NCI-H82 (cell line): Measurements from ENCODE around the gene TIGAR.

Experiments
- DNase-seq: peaks from one replicate; lab custom pipeline; 2025; lab: John Stamatoyannopoulos, UW

The TIGAR gene

DNA sequence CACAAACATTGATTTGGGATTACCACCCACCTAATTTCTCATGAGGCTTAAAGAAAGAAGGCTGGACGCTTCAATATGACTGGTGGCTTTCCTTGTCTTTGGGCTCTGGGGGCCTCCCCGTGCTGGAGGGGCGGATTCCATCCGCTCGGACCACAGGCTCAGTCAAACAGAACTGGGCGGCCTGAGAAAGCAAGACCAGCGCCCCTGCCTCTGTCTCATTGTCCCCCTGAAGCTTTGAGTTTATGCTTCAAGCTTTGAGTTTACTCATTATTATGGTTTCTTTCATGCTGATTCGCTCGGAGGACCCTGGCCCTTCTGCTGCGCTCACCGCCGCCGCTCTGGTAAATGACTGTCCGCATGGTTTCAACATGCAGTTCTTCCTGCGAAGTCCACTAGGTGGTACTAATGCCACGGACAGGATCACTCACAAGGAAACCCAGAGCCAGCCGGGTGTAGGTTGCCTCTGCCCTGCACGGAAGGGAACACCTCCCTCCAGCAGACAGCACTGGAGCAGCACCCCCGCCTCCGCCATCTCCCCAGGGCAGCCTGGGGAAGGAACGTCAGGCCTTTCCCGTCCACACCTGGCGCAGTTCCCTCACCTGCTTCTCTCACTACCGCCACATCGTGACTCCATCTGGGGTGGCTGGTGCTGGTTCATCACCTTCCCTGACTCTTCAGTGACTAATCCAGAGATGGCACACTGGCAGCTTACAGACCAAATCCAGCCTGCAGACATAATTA lies 13.2 kb upstream of the TIGAR start:
- peak; percentile 98 for DNase-seq

DNA sequence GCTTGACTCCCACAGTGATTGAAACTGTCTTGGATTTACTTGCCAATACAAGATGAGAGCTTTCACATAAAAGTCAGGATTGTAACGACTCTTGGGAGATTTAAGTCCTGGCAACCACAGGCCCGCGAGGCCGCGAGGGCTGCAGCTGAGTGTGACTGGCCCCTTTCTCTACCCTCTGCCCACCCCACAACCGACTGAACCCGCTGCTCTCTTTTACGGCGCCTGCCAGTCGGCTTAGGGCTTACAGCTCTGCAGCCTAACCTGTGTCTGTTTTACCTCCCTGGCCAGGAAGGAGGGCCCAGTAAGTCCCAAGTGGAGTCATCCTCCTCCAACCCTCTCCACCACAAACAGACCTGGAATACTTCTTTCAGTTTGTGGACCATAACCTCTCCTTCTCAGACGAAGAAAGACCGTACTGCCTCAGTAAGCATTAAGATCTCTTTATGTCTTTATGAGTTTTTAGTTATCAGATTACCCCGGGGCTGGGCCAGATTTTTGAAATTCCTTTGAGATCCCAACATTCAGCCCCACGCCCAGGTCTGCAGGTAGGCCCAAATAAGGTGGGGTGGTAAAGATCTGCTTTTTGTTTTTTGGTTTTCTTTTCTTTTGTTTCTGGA lies 12.6 kb upstream of the TIGAR start:
- DNase-seq = no peak

DNA sequence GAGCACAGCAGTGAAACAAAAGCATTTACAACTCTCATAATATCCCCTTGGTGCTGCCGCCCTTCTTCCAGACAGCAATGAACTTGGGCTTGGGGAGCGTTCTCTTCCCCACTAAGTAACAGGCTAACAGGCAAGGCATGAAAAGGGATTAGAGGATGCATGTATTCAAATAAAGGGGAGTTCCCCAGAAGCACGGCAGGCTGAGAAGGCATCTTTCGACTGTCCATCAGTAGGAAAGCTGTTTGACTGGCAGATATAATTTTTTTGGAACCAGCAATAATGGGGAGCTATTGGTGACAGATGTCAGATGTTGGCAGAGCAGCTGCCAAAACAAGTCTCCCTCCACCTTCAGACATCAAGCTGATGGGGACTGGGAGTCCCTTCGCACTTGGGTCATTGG lies 9.2 kb upstream of the TIGAR start:
- DNase-seq = peak; percentile 80

DNA sequence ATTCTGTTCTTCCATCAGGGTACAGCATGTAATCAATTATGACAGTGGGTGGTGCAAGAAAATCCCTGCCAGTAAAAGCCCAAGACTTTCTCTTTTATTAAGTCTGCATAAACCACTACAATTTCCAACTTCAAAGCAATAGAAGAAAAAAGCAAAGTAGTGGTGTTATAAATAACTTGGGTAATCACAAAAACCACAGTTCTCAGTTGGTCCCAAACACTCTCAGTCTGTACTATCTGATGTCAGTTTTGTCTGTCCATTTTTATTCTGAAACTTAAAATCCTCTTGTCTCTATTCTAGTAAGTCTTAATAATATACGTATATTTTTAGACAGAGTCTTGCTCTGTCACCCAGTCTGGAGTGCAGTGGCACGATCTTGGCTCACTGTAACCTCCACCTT lies 8.8 kb upstream of the TIGAR start:
- no peak for DNase-seq

DNA sequence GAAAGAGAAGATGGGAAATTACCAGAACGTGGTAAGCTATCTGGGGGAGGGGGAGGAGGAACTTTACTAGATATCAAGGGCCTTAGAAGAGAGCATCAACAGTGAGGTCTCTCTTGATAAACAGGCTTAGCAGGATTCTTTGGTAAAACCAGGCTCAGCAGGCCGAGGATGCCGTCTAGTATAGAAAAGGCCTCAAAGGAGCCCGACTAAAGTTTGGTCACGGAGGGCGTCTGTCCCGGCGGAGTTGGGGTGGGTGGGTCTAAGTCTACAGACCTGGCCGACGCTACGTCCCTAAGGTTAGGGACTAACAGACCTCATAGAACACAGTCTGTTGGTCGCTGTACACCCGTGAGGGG lies 538 bp upstream of the TIGAR start:
- no peak for DNase-seq

DNA sequence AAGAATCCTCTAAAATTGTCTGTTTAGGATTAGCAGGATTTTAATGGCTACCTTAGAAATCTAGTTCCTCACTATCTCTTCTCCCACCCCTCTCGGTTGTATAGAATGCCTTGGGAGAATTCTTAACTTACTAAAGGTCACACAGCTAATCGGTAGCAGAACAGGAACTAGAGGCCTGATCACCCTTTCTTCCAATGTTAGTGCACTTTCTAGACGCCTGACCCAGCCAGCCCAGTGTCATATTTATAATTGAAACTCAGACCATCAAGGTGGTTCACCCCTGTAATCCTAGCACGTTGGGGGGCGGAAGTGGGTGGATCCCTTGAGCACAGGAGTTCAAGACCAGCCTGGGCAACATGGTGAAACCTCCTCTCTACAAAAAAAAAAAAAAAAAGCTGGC lies 1.7 kb downstream of the TIGAR start:
- no peak for DNase-seq

DNA sequence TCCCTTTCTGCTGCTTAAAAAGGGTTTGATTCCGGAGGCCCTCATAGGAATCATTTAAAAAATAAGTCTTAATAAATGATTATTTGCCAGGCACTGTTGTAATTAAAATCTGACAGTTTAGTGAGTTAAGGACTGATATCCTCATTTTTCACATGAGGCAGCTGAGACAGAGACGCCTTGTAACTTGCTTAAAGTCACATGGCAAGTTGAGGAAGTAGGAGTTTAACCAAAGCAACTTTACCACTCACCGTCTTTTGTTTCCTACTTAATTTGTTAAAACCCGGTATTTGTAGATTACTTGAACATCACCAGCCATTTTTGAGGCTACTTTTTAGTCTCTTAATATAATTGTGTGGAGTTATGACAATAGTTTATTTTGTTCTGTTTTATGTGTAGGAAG lies 2.4 kb downstream of the TIGAR start:
- DNase-seq = no peak

DNA sequence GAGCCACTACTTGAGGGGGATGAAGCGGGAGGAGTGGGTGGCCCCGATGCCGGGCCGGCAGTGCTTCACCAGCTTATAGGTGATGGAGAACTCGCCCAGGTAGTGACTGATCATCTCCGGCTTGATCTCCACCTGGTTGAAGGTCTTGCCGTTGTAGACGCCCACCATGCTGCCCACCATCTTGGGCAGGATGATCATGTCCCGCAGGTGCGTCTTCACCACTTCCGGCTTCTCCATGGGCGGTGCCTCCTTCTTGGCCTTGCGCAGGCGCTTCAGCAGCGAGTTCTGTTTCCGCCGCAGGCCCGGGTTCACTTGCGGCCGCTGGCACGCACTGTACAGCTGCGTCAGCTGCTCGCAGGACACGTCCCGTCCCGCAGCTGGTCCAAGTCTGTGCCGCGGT lies 3.4 kb downstream of the TIGAR start:
- DNase-seq = no peak

DNA sequence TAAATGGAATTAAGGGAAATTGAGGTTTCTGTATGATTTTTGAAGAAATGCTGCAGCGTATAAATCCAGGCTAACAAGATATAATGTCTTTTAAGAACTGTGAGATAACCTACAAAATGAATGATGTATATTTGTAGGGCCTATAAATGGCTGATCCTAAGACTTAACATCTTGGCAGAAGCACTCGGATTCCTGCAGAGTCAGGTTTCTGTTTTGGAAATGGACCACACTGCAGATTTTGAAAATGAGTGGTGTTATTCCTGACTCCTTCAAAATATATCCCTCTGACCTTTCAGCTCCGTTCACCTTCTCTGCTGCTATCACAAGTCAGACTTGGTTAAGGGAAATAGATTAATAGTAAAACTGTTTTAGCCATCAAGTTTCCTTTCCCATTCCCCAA lies 5.0 kb downstream of the TIGAR start:
- no peak for DNase-seq

DNA sequence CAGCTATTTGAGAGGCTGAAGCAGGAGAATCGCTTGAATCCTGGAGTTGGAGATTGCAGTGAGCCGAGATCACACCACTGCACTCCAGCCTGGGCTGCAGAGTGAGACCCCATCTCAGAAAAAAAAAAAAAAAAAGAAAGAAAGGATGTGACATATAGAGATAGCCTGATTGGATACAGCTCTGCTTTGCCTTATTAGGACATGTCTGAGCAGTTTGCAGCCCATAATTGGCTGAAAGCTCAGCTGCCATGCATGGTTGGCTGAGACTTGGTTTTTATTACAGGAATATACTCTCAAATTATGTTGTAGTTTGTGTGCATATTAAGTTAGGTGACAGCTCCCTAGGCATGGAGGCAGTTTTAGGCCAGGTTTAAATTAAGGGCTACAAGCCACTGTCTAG lies 6.3 kb downstream of the TIGAR start:
- no peak for DNase-seq

DNA sequence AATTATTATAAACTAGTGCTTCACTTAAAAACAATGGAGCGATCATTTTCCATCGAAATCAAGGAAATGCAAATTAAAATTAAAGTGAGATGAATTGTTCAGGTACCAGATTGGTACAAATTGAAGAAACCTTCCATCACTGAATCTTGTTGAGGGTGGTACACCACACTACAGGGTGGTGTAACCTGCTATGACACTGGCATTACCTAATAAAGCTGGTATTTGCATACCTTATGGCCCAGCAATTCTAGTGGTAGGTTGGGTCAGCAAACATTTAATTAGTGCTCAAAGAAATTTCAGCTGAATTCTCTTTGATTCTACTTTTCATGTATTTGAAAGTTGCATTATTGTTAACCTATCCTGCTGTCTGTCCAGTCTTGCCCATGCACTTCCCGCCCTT lies 9.2 kb downstream of the TIGAR start:
- no peak for DNase-seq

DNA sequence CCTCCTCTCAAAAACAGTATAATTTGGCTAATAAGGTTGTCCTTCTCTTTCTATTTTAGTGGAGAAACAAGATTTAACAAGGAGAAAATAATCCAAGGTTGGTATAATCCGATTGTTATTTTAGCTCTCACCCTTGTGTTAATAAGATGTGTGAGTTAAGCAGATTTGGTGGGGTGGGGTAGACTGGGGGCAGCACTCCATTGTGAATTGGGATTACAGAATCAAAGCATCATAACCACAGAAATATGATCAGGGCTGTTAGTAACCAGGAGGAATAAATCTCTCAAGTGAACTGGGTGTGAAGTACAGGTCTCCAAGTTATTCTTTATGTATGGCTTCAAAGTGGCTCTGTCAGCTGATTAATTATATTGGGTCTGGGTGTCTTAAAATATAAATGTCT lies 10.2 kb downstream of the TIGAR start:
- peak; percentile 93 for DNase-seq

DNA sequence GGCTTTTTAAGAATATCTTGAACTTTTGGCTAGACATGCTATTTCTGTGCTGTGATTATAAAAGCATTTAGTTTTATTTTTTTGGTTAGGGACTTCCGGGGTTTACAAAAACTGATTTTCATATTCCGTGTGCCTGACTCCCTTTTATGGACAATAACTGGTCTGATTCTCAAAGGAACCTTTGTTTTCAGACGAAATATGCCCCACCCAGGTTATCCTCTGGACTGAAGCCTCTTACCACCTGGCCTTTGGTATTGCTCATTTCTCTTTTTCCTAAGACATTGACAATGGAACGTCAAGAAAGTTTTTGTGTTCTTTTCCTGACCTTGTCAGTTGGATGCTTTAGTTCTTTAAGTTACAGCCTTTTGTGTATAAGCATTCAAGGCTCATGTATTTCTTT lies 10.8 kb downstream of the TIGAR start:
- DNase-seq = no peak

DNA sequence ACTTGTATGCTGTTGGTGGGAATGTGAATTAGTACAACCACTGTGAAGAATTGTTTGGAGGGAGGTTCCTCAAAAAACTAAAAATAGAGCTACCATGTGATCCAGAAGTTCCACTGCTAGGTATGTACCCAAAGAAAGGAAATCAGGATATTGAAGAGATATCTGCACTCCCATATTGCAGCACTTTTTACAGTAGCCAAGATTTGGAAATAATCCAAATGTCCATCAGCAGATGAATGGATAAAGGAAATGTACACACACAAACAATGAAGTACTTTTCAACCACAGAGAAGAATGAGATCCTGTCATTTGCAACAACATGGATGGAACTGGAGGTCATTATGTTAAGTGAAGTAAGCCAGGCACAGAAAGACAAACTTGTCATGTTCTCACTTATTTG lies 25.9 kb downstream of the TIGAR start:
- no peak for DNase-seq

DNA sequence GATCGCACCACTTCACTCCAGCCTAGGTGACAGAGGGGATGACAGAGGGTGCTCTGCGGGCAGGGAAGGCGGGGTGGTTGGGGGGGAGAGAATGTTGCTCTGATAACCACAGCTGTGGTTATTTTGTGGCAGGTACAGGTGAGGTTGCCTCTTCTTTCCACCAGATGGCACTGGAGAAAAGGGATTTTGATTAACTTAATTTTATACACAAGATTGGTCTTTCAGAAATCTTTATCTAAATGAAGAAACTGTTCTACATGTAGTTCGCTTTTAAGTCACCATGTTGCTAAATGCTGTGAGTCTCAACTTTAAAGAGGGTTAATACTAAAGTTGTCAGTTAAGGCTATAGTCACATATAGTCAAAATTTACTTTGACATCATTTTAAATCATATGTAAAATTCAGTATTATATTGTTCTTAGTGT lies 32.8 kb downstream of the TIGAR start:
- peak; percentile 46 for DNase-seq

DNA sequence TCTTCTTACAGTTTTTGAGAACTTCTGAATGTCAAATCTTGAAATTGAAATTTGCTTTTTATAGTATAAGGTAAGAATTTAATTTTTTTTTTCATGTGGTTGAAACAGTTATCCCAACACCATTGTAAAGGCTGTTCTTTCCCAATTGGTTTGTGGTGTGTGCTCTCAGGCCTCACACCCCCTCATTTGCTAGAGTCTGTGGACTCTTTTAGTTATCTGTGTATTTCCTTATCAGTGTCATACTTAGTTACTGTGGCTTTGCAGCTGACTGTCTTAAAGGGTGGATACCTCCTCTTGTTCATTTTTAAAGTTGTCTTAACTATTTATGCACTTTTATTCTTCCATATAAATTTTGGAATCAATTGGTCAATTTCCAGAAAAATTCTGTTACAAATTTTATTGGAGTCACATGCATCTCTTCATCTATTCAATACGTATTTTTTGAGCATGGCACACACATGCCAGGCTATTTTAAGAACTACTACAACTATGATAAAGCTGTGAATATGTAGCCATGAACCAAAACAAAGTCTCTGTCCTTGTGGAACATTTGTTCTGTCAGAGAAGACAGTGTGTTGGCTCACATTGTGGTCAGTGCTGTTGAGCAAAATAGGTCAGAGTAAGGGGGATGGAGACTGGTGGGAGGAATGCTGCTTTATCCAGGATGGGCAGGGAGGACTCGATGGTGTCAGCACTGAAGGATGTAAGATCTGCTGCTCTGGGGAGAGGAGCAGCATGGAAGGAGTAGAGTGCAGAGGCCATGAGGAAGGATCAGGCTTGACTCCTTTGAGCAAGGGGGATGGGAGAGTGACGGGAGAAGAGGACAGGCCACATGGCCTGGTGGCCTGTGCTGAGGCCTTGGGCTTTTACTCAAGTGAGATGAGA lies 34.4 kb downstream of the TIGAR start:
- no peak for DNase-seq

DNA sequence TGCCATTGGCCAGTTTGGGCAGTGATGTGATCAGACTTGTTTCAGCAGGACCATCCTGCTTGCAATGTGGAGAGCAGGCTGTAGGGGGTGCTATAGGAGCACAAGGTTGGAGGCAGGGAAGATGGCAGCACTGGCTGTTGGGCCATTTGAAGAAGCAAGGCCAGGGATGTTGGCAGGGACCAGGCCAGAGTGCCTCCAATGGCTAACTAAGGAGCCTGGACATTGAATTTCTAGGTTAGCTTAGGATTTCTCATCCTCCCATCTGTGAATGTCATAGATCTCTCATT lies 35.0 kb downstream of the TIGAR start:
- DNase-seq = peak; percentile 66

DNA sequence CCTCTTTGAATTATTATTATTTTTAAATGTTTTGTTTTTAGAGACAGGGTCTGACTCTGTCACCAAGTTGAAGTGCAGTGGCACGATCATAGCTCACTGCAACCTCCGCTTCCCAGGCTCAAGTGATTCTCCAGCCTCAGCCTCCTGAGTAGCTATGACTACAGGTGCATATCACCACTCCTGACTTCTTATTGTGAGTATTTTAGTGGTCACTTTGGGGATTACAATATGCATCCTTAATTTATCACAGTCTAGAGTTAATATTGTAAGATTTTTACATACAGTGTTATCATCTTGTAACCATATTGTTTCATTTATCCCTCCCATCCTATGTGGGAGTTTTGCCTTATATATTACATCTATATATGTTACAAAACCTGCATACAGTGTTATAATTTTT lies 45.1 kb downstream of the TIGAR start:
- no peak for DNase-seq

DNA sequence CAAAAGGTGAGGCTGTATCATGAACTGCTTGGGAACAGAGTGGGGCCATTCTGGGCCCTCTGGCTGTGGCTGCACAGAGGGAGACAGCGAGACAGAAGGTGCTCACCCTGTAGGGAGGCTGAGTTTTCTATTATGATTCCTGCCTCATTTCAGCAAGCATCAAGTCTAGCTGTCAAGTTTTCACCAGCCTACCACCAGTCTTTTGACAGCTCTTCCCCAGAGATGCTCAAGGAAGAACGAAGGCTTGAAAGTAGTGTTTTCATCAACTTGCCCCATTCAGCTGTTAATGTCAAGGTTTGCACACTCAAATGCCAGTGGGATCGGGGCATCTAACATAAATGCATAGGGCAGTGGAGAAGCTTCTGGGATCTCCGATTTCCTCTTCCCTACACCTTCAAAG lies 48.5 kb downstream of the TIGAR start:
- DNase-seq = no peak

DNA sequence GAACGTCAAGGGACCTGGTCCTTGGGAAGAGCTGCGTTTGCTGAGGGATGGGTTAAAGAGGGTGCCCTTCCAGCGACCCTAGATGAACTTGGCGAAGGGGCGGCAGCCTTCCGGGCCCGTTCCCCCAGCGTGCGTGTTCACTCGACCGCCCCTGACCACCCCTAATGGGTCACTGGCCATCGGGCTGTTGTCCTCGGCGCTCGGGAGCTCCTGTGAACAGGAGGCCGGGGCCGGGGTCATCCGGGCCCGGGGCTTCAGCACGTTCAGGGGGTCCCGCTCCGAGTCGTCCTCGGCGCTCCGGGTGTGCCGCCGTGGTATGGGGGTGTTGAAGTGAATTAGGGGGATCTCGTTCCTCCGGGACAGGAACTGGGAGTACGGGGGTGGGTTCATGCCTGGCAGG lies 49.3 kb downstream of the TIGAR start:
- no peak for DNase-seq

DNA sequence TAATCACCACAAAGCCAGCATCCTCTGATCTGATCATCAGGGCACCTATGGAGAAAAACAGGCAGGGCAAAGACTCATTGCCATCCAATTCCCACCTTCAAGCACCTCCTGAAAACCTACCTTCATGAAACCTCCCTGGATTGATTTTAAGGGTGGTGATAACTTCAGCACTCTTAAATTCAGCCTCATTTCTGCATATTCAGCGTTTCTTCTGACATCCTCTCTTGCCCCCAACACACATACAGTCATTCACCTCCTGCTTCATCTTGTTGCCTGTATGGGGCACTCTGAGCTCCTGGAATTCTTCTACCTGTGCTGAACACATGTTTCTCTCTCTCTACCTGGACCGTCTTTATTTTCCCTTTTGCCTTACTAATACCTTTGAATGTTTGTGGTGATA lies 51.6 kb downstream of the TIGAR start:
- DNase-seq = no peak

DNA sequence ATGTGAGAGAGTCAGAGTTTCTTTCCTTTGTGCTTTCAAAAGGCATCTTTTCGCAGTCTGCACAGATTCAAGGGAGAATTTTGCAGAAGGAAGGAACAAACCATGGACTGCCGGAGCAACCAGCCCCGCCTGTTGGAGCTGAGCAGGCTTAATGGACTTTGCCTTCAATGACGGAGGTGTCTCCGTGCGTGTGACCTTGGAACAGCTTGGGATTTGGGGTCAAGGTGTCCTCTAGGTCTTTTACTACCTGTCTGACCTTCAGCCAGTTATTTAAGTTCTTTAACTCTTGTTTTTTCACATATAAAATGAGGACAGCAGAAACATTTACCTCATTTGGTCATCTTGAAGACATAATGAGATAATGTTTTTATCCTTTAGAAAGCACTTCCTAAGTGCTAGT lies 54.4 kb downstream of the TIGAR start:
- DNase-seq = no peak

DNA sequence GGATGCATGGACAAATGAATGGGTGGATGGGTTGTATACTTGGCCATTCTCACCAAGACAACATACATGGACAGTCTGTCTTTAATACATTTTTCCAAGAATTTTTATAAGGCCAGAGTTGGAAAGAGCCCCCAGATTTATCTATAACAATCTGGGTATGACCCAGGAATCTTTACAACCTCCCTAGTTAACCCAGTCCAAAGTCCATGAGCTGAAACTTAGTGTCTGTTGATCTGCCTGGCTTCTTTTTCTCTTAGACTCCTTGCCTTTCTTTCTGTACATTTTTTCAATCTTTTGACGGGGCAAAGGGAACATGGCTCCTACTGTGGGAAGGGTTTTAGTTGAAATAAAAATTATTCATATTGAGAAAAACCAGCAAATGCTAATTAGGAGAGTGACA lies 57.8 kb downstream of the TIGAR start:
- DNase-seq = no peak
